NT2/D1 (cell line): ENCODE data around the gene B4GALT5.
"Not testable (repeated sequence)": the region's sequence is repeated elsewhere in the genome, so short reads cannot be mapped to it uniquely, and the experiment has no call there.

Experiments
- DNase-seq: peaks from one replicate; pipeline ENCODE4 v3.0.0-alpha.2; 2011; ENCODE audit warnings: low read depth, low spot score
- H3K27me3 ChIP-seq: 2 replicates; pipeline ENCODE4 v1.6.0; 2011; ENCODE audit warnings: mild to moderate bottlenecking; ENCODE audit not compliant: insufficient read length, insufficient read depth
- H3K36me3 ChIP-seq: 2 replicates; pipeline ENCODE4 v1.6.1; 2011; ENCODE audit warnings: mild to moderate bottlenecking, low read length, mixed read lengths; ENCODE audit not compliant: insufficient read depth, insufficient read length
- H3K4me1 ChIP-seq: 2 replicates; pipeline ENCODE4 v1.5.1; 2011; ENCODE audit not compliant: insufficient read depth, insufficient read length
- H3K4me3 ChIP-seq: 2 replicates; pipeline ENCODE4 v1.5.1; 2011; ENCODE audit warnings: low read depth; ENCODE audit not compliant: insufficient read length
- H3K9ac ChIP-seq: 2 replicates; pipeline ENCODE4 v1.6.0; 2011; ENCODE audit warnings: low read depth; ENCODE audit not compliant: insufficient read length
- H3K9me3 ChIP-seq: 2 replicates; pipeline ENCODE4 v1.5.1; 2011; ENCODE audit warnings: mild to moderate bottlenecking, low read length; ENCODE audit not compliant: insufficient read depth
- SUZ12 ChIP-seq: IDR thresholded peaks from 2 replicates; pipeline ENCODE4 v1.6.1; 2011; ENCODE audit not compliant: insufficient read length, insufficient read depth; ENCODE audit errors: extremely low read depth
- YY1 ChIP-seq: IDR thresholded peaks from 2 replicates; pipeline ENCODE4 v1.6.1; 2011; ENCODE audit not compliant: insufficient read length, insufficient read depth
- ZNF274 ChIP-seq: IDR thresholded peaks from 2 replicates; pipeline ENCODE4 v1.6.1; 2011; ENCODE audit warnings: mild to moderate bottlenecking, low read depth, low read length

B4GALT5 gene

DNA sequence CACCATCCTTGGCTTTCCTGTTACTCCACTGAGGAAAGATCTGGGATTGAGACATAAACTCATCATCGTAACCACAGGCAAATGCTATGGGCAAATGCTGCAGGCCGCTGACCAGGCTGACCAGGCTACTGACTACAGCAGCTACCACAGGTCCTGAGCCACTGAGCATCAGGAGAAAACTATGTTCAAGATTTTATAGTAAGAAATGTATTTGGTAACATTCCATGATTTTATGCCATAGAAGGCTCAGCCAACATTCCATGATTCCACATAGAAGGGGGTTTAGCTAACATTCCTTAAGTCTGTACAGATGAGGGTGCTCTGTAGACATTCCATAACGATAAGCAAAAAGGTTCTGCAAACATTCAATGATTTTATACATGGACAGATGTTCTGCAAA is 16.1 kb upstream of the B4GALT5 start:
- no peaks in the 10 kb centered on the region for H3K27me3 ChIP-seq
- no peak for DNase-seq
- no peaks in the 10 kb centered on the region for H3K4me1 ChIP-seq
- peaks cover 11% of the 10 kb centered on the region; the same call in 1 of the 2 replicates for H3K9me3 ChIP-seq
- no peak overlapping the region for H3K9ac ChIP-seq
- H3K36me3 ChIP-seq = no peaks in the 10 kb centered on the region
- H3K4me3 ChIP-seq = no peak overlapping the region
- no peak for TF ChIP-seq SUZ12
- TF ChIP-seq ZNF274 = no peak
- TF ChIP-seq YY1 = no peak

DNA sequence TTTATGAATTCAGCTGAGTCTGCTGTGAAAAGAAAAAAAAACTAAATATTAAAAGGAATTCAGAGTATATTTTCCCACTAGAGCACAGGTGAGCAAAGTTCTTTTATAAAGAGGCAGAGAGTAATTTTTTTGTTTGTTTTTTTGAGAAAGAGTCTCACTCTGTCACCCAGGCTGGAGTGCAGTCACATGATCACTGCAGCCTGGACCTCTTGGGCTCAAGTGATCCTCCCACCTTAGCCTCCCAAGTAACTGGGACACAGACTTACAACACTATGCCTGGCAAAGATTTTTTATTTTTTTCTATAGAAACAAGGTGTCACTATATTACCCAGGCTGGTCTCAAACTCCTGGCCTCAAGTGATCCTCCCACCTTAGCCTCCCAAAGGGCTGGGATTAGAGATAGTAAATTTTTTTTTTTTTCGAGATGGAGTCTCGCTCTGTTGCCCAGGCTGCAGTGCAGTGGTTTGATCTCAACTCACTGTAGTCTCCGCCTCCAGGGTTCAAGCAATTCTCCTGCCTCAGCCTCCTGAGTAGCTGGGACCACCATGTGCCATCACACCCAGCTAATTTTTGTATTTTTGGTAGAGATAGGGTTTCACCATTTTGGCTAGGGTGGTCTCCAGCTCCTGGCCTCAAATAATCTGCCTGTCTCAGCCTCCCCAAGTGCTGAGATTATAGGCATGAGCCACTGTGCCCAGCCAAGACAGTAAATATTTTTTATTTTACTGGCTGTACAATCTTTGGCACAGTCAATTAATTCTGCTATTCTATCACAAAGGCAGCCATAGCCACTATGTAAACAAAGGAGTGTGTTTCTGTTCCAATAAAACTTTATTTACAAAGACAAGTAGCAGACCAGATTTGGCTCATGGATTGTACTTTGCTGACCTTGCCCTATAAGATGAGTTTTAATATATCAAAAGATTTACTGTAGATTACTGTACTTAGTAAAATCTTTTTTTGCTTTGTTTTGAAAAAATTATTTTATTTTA is 14.5 kb upstream of the B4GALT5 start:
- no peak for DNase-seq
- TF ChIP-seq SUZ12 (no peak), YY1 (no peak), ZNF274 (no peak)
- H3K4me3 ChIP-seq = no peak overlapping the region
- no peaks in the 10 kb centered on the region for H3K4me1 ChIP-seq
- H3K9me3 ChIP-seq = peaks cover 11% of the 10 kb centered on the region; the same call in 1 of the 2 replicates
- H3K36me3 ChIP-seq = no peaks in the 10 kb centered on the region
- no peak overlapping the region for H3K9ac ChIP-seq
- no peaks in the 10 kb centered on the region for H3K27me3 ChIP-seq

DNA sequence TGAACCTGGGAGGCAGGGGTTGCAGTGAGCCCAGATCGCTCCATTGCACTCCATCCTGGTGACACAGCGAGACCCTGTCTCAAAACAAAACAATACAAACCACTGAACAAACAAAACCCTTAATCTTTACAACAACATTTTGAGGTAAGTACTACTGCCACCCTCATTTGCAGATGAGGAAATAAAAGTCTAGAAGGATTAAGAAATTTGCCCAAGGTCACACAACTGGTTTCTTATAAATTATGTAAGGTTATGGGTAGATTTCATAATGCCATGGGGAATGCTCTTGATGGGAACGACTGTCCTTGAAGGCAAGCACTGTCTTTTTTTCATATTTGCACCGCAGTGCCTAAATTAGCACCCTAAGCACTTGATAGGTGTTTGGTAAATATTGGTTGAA is 13.8 kb upstream of the B4GALT5 start:
- H3K27me3 ChIP-seq = no peaks in the 10 kb centered on the region
- no peak overlapping the region for H3K9ac ChIP-seq
- no peaks in the 10 kb centered on the region for H3K4me1 ChIP-seq
- H3K36me3 ChIP-seq = no peaks in the 10 kb centered on the region
- no peak for TF ChIP-seq SUZ12
- TF ChIP-seq YY1 = no peak
- TF ChIP-seq ZNF274 = no peak
- DNase-seq = no peak
- H3K4me3 ChIP-seq = no peak overlapping the region
- peaks cover 11% of the 10 kb centered on the region; the same call in 1 of the 2 replicates for H3K9me3 ChIP-seq

DNA sequence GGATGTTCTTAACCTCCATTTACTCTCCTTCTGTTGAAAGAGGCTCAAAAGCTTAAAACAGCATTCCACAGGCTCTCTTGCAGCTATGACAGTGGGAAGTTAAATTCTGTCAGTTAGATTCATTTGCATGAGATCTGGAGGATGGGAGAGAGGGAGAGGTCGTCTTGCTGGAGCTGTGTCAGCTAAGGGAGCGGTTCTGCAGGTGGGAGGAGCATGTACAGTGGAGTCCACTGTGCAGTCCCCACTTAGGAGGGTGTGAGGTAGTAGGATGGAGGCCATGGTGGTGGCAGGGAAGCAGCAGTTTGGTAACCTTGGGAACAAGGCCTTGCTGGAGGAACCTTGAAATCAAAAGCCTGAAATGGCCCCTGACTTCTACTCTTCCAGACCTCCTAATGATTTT is 12.0 kb upstream of the B4GALT5 start:
- Histone ChIP-seq H3K9me3 (peaks cover 11% of the 10 kb centered on the region; the same call in 1 of the 2 replicates), H3K36me3 (no peaks in the 10 kb centered on the region), H3K27me3 (no peaks in the 10 kb centered on the region), H3K4me3 (no peak overlapping the region), H3K4me1 (no peaks in the 10 kb centered on the region), H3K9ac (no peak overlapping the region)
- no peak for TF ChIP-seq ZNF274
- TF ChIP-seq YY1 = no peak
- no peak for TF ChIP-seq SUZ12
- no peak for DNase-seq

DNA sequence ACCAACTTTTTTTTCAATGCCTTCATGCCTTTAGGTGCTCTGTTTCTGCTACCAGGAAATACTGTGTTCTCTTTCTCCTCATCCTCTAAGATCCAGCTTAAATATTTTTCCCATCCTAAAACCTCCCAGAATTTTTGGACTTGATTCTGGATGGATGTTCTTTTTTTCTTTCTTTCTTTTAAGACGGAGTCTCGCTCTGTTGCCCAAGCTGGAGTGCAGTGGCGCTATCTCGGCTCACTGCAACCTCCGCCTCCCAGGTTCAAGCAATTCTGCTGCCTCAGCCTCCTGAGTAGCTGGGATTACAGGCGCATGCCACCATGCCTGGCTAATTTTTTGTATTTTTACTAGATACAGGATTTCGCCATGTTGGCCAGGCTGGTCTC is 11.5 kb upstream of the B4GALT5 start:
- not testable (repeated sequence) for DNase-seq, H3K36me3 ChIP-seq, H3K9ac ChIP-seq, H3K4me3 ChIP-seq, H3K27me3 ChIP-seq, H3K4me1 ChIP-seq
- H3K9me3 ChIP-seq = peaks cover 11% of the 10 kb centered on the region; the same call in 1 of the 2 replicates

DNA sequence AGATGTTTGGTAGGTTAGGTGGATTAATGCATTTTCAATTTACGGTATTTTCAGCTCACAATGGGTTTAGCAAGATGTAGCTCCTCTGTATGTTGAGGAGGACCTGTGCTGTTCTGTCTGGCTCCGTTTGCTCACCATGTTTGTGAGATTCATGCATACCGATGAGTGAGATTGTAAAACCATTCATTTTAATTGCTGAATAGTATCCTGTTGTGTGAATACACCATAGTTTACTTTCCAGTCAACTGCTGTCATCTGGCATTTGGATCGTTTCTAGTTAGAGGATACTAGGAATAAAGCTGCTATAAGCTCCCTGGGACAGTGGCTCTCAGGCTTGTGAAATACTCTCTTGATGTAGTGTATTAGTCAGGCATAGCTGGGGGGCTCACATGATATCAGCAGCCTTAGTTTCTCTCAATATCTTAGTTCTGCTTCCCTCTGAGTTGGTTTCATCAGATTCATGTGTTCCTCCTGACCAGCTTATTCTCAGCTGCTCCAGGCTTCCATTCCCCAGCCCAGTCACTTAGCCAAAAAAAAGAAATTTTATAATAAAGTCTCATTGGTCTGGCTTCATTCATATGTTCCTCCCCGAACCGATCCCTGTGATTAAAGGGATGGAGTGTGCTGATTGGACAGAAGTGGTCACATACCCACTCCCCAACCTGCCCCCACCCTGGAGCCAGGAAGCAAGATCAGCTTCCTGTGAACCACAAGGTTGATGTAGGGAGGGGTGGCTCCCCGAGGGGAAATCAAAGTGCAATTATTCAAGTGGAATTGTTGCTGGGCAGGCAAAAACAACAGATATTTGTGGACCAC is 10.9 kb upstream of the B4GALT5 start:
- no peak for TF ChIP-seq SUZ12
- no peak for TF ChIP-seq YY1
- TF ChIP-seq ZNF274 = no peak
- H3K9me3 ChIP-seq = peaks cover 11% of the 10 kb centered on the region; the same call in 1 of the 2 replicates
- no peaks in the 10 kb centered on the region for H3K27me3 ChIP-seq
- H3K4me1 ChIP-seq = no peaks in the 10 kb centered on the region
- H3K36me3 ChIP-seq = no peaks in the 10 kb centered on the region
- DNase-seq = no peak
- no peak overlapping the region for H3K4me3 ChIP-seq
- no peak overlapping the region for H3K9ac ChIP-seq

DNA sequence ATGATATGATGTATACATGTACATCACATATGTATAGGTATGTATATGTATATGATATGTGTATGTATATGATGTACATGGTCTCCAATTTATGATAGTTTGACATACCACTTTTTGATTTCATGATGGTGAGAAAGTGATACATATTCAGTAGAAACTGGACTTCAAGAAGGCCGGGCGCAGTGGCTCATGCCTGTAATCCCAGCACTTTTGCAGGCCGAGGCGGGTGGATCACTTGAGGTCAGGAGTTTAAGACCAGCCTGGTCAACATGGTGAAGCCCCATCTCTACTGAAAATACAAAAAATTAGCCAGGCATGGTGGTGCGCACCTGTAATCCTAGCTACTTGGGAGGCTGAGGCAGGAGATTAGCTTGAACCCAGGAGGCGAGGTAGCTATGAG is 10.1 kb upstream of the B4GALT5 start:
- H3K4me1 ChIP-seq, H3K27me3 ChIP-seq, H3K36me3 ChIP-seq, DNase-seq, H3K4me3 ChIP-seq, H3K9ac ChIP-seq: not testable (repeated sequence)
- peaks cover 11% of the 10 kb centered on the region; the same call in 1 of the 2 replicates for H3K9me3 ChIP-seq

DNA sequence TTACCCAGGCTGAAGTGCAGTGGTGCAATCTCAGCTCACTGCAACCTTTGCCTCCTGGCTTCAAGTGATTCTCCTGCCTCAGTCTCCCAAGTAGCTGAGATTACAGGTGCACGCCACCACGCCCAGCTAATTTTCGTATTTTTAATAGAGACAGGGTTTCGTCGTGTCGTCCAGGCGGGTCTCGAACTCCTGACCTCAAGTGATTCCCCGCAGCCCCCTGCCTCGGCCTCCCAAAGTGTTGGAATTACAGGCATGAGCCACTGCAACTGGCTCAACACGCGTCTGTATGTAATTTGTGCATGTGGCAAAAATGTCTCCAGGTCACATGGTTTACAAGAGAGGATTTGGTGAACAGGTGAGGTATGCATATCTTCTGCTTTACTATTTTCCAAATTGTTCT is 7.6 kb upstream of the B4GALT5 start:
- H3K4me3 ChIP-seq, H3K36me3 ChIP-seq, H3K9ac ChIP-seq, DNase-seq, H3K27me3 ChIP-seq, H3K4me1 ChIP-seq: not testable (repeated sequence)
- peaks cover 11% of the 10 kb centered on the region; the same call in 1 of the 2 replicates for H3K9me3 ChIP-seq
